MV-4-11 (cell line): ENCODE data around the gene HSD17B8.

Experiments
- DNase-seq: peaks from one replicate; lab custom pipeline; 2025; lab: John Stamatoyannopoulos, UW

The HSD17B8 gene

DNA sequence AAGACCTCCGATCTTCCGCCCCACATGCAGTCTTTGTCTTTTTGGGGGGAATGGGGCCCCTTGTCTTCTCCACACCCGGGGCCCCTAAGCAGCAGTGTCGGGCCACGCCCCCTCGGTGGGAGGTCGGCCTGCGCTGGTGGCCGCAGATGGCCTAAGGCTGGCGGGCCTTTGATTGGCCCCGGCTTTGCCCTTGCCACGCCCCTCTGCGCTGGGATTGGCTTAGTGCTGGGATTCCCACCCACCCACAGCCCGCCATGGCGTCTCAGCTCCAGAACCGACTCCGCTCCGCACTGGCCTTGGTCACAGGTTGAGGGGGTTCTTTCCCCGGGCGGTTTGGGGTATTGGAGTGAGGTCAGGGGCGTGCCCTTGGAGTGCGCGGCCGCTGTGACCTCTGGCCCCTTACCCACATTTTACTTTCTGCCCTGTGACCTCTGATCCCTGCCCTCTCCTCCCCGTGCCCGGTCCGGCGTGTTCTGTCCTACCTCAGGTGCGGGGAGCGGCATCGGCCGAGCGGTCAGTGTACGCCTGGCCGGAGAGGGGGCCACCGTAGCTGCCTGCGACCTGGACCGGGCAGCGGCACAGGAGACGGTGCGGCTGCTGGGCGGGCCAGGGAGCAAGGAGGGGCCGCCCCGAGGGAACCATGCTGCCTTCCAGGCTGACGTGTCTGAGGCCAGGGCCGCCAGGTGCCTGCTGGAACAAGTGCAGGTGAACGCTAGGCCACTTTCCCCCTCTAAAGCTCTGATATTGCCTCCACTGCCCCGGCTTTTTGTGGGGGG is at the start of gene HSD17B8:
HSD17B8 (plus strand) TSS at position 241 of the 776 bp plus-strand sequence; CDS start at position 255, 14 bp downstream.
- DNase-seq: peak; percentile 90

DNA sequence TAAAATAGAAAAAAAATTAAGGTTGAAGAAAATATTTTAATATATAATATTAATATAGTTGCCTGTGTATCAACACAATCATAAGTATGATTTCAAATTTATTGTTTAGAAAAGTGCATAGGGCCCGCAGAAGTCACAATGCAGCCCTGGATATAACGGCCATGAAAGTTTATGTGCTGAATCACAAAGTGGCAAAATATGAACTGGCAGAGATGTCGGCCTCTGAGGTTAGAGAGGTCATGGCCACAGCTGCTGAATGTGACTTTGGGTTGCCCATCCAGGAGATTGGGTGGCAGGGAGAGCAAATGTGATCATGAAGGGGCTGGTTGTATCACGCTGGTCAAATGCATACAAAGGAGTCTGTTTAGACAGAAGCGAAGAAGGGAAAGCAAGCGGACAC is 47.9 kb upstream of the HSD17B8 start:
- no peak for DNase-seq

DNA sequence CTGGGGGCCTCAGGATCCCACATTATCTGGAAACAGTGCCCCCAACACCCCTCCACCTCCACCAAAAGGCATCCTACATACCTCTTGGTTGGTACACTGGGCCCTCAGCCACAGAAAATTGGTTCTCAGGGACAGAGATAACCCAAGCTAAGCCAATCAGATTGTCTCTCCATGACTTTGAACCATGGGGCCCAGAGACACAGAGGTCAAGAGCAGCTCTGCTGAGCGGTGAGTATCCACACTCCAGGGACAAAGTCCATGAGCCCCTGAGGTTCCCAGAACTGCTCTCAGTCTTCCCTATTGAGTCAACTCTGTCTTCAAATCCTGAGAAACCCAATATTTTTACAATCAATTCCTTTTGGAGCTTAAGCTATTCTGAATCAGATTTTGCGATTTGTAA is 47.5 kb upstream of the HSD17B8 start:
- DNase-seq: no peak

DNA sequence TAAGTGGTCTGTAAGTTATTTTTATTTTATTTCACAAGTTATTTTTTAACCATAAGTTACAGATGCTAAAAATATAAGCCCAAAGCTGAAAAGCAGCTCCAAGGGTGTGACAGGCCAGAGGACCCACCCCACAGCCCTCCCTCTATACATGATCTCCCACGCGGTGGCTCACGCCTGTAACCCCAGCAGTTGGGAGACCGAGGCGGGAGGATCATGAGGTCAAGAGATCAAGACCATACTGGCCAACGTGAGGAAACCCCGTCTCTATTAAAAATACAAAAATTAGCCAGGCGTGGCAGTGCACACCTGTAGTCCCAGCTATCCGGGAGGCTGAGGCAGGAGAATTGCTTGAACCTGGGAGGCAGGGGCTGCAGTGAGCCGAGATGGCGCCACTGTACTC is 44.4 kb upstream of the HSD17B8 start:
- no peak for DNase-seq

DNA sequence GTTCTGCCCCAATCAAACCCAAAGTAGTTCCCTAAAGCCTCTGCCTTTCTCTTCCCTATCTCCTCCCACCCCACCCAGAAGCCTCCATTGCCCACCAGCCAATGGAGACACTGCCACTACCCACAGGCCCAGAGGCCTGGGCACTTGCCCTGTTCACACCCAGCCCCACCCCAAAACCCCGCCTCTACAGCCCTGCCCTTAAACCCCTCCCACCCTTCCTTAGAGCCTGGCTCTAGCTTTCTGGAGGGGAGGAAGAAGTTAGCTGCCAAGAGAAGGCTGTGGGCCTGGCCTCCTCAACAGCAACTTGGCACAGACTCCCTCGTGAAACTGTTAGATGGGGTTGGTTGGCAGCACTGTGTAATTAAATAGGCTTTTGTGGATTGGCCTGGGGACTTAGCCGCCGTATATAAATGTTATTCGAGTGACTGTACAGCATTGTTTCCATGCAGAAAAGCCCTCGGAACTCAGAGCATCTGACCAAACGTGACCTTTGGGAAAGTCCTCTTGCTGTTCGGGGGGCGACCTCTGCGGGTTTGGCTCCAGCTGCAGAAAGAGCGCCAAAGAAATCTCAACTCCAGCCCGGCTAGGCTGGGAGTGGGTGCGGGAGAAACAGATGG is 43.6 kb upstream of the HSD17B8 start:
- peak; percentile 79 for DNase-seq

DNA sequence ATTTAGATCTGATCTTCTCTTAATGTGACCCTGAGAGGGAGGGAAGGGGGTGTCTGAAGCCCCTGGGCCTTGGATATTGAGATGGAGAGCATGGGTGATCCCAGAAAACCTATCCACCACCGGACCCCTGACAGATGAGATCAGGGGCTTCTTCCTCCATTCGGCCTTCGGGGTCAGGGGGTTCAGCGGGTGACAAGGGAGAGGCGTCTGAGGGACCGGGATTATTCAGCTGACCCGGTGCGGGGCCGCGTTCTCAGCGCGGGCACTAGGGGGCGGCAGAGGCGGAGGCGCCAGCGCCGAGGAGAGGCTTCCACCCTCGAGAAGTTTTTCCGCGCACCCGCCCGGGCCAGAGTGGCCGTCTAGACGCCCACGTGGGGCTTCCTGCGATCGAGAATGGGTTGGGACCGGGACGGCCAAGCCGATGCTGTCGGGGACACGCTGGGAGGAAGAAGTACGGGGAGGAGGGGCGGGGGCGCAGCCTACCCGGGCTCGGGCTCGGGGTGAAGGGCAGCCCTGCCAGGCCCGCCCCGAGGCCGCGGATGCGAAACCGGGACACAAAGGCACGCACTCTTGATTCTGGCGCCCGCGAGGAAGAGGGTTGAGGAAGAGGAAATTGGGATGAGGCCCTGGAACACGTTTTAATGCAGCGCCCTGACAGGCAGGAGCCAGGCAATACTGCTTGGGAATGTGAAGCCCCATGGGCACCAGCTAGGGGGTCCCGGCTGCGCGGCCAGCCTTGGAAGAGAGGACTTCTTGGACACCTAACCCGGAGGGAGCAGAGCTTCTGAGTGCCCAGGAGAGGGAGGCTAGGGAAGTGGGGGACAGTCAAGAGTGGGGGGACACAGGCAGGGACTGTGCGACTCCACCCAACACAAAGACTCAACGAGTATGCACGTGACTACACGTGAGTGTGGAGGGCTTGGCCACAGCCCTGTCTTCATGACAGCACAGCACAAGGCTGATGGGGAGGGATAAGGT is 42.8 kb upstream of the HSD17B8 start:
- DNase-seq: peak; percentile 65

DNA sequence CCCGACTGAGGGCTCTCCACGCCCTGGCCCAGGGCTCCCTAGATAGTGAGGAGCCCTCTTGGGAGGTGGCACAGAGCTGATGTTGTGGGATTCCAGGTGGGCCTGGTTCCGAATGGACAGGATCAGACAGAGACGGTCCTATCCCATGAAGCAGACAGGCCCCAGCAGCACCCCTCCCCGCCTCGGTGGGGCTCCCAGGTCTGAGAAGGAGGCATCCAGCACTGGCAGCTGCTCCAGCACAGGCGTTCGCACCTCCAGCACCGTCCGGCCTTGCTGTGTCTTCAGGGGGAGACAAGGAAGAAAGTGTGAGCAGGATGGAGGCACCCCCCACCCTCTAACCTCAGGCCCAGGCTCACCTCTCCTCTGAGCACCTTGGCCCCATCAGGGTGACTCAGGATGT is 40.9 kb upstream of the HSD17B8 start:
- no peak for DNase-seq

DNA sequence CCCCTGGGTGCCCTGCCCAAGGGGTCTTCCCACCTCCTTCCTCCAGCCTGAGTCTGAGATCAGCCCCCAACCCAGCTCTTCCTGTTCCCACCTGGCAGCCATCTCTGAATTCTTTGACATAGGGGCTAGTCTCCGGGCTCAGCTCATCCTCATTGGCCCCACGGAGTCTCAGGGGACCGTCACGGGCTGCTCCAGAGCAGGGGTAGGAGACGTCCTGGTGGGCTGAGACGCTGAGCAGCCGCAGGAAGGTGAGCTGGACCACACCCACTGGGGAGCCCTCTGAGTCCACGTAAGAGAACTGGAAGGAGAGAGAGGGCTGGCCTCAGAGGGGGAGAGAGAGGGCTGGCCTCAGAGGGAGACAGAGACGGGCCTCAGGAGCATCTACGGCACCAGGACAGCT is 40.3 kb upstream of the HSD17B8 start:
- no peak for DNase-seq

DNA sequence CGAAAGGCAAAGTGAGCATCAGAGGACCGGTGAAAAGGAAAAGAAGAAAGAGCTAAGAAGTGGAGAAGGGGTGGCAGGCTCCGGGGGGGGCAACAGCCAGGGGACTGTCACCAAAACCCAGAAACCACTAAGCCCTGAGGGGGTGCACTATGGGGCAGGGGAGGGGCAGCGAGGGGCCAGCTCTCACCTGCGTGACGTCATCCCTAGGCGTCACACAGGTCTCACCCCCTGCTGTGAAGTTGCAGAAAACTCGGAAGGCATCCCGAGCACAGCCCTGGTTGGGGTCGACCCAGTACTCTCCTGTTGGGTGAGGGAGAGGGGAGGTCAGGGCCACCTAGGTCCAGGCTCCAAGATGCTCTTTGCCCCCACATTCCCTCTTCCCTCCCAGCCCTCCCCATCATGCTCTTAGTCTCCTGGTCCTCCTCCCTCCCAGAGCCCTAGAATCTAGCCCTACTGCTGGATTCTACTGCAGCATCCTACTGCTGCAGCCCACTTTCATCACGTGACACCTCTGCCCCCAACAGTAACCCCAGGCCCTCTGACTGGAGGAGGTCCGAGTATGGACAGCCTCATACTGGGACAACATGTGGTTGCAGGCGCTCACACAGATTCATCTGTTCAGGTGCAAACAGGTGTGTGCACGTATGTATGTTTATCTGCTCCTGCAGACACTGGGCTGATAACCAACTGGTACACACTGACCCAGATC is 39.6 kb upstream of the HSD17B8 start:
- no peak for DNase-seq

DNA sequence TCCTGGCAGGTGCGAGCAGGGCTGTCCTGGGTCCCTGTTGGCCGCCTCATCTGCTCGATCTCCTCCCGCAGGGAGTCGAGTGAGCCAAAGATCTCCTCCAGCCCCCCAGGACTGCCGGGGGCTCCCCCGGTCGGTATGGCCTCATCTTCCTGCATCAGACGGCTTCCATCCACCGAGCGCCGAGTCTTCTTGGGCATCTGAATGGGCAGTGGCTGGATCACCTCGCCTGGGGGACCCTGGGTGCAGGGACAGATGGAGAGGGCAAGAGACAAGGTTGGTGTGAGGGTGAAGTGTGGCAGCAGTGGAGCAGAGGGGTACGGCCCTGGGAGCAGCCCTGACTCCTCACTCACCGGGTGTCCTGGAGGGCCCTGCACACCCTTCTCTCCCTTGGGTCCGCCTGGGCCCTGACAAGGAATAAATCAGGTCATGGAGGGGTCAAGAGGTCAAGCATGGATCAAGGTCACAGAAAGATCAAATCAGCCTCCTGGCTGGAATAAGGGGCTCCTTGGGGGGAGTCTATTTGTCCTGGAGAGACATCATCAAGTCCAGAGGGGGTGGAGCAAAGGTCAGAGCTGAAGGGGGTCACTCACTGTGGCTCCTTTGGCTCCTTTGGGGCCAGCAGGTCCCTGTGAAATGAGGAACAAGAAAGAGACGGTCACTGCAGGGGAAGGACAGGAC is 38.7 kb upstream of the HSD17B8 start:
- no peak for DNase-seq

DNA sequence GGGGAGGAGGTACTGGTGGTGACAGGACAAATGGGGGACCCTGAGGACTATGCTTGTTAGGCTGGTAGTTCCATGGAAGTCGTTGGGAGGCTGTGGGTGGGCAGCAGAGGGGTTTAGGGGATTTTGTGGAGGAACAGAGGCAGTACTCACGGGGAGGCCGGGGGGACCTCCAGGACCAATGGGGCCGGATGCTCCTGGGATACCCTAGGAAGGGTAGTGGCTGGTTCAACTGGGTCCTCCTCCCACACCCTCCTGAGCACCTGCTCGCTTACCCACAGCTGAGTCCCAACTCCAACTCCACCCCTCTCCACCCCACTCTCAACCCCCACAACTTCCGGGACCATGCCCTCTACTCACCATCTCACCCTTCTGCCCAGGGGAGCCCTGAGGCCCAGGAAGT is 38.1 kb upstream of the HSD17B8 start:
- no peak for DNase-seq

DNA sequence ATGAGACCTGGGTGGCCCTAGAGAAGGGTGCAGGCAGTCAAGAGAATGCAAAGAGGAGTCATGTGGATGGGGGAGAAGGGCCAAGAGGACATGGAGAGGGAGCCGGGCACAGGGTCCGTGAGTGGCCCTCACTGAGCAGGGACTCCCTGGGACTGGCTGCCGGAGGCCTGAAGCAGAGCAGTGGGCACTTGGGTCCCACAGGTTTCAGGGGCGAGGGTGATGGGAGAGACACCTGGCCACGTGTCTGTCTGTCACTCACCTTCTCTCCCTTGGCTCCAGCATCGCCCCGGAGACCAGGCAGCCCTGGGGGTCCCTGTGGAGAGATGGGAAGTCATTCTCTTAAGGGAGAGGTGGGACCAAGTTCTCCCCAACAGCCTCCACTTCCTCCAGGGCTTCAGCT is 37.6 kb upstream of the HSD17B8 start:
- no peak for DNase-seq

DNA sequence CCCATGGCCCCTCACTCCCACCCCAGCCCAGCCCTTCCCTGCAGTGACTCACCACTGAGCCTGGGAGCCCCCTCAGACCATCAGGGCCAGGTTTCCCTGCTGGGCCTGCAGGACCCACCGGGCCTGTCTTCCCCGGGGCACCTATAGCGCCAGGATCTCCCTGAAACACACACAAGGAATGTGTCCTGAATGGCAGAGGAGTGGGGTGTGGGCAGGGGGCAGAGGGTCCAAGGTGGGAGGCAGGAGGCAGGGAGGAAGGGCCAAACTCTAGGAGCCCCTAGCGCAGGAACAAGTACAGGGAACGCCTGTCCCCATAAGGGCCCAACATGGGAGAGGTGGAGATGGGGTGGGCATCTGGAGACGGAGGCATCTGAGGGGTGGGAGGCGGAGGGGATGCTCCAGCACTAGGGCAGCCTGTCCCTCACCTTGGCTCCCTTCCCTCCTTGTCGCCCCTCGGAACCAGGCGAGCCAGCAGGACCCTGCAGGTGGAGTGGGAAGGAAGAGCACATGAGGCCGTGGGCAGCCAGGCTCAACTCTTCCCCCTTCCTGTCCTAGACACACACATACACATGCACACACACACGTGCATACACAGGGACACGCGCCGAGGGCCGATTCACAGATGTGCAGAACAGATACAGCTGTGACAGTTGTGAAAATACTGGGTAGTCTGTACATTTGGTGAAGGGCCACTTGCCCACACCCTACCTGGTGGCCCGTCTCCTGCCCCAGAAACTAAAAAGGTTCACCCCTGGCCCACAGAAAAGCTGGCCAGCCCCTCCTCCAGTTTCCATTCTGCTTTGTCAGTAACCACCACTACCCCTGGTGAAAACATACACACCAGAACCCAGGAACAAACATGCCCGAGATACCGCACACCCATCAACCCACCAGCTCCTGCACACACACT is 36.8 kb upstream of the HSD17B8 start:
- DNase-seq: no peak

DNA sequence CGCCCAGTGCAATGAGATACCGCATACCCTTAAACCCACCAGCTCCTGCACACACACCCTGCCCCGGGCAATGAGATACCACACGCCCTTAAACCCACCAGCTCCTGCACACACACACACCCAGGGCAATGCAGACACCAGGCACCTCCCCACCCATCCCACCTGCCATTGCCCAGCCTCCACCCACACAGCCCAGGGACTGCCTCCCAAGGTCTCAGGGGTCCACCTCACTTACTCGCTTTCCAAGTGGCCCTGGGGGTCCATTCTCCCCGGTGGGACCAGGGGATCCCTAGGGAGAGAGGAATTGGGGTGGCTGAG is 36.2 kb upstream of the HSD17B8 start:
- no peak for DNase-seq

DNA sequence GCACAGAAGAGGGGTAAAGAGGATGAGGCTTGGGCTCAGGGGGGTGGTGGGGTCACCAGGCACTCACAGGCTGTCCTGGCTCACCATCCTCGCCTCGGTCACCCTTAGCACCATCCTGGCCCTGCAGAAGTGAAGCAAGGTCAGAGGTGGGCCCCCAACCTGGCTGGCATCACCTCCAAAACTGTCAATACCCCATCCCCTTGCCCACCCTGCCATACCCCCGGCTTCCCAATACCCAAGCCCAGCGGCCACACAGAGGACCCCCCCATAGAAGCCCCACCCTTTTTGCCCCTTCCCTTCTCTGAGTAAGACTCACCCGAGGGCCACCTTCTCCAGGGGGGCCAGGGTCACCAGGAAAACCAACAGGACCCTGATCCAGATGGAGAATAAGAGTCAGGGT is 35.8 kb upstream of the HSD17B8 start:
- DNase-seq: no peak

DNA sequence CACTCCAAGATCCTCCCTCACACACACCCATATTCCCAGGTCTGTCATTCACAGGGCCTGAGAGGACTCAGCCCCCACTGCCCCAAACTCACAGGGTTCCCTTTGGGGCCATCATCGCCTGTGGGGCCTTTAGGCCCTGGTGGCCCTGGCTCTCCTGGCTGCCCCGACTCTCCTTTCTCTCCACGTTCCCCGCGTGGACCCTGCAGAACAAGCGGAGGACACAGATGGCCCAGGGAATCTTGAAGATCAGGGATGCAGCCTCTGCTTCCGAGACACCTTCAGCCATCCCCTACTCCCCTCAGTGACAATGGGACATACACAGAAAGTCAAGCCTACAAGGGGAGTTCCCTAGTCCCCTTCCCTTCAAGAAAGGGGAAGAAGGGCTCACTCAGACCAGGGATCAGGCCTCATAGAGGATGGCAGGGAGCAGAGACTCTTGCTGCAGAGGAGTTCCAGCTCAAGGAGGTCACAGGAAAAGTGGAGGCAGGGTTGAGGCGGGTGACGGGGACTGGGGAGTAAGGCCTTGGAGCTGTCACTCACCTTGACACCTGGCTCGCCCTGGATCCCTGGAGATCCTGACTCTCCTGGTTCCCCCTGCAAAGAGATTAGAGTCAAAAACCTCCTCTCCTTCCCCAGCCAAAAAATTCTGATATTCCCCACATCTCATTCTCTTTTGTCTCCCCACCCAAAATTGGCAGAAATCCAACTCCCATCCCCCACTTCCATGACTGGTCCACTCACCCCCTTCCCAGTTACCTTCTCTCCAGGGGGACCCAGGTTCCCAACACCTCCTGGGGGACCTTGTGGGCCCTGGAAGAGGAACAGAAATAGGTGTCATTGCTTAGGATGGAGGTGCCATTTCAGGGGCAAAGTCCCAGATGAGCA is 34.9 kb upstream of the HSD17B8 start:
- DNase-seq: no peak

DNA sequence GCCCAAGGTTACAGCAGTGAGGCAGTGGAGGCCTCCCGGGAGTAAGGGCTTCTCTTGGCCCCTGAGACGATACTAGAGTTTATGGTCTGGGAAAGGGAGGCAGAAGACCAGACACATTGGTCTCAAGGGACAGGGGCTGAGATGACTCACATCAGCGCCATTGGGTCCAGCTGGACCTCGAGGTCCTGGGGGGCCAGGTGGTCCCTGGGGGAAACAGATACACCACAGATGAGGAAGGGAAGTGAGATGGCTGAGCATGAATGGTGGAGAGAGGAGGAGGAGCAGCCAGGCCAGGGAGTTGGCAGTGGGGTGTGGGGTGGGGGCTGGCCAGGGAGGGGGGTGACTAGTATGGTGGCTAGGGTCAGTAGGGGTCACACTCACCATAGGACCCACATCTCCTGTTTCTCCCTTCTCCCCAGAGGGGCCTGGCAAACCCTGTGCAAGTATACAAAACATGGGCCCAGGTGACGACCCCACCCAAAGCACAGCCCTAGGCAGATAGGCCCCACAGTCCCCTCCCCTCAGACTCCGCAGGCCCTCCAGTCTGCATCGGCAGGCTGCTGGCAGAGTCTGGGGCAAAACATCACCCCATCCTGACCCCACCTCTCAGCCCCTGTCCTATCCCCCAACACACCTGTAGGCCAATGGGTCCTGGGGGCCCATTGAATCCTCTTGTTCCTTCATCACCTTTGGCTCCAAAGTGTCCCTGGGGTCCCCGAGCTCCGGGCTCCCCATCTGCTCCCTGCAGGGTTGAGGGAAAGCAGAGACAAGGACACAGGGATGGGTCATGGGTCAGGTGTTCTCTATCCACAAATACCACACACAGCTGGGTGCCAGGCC is 34.1 kb upstream of the HSD17B8 start:
- DNase-seq: no peak

DNA sequence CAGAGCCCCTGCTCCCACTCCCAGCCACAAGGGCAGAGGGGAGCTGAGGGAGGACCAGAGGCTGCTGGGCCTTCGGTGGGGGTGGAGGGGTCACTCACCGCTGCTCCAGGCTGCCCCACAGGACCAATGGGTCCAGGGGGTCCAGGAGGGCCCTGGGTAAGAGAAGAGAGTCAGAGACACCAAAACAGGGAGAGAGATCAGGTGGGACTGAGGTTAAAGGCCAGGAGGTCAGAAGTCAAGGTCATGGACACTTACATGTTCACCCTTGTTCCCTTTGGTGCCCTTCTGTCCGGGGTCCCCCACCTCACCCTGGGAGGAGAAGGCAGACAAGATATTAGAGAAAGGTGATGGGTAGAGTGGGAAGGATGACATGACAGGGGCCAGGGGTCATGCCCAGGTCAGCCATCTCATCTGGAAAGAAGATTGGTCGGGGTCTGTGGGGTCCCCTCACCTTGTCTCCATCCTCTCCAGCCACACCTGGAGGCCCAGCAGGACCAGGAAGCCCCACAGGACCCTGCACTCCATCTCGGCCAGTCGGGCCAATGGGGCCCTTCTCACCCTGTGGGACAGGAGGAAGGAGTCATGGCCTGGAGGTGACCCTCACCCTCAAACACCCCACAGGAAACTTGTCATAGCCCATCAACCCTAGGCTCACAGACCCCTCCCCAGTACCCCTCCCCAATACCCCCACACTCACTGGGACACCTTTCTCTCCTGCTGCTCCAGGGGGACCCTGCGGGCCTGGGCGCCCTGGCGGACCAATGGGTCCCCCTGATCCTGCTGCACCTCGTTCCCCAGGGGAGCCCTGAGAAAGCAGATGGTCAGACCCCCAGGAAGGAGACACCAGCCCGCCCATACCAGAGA is 33.2 kb upstream of the HSD17B8 start:
- no peak for DNase-seq
